H1 (cell line): ENCODE data around the gene TEF. TPM values are rescaled to one million over a fixed set of nuclear protein-coding genes. Genes with fewer than 3 reads are reported as not detected.

Experiments
- CTCF ChIA-PET: fragments of 300-600 bp; sonication (Branson Sonifier 250); formaldehyde crosslinking; loops from one replicate; lab custom pipeline; 2021; ENCODE audit not compliant: partially characterized antibody; lab: Charles Lee
- POLR2A ChIA-PET: fragments of 300-600 bp; sonication (Branson Sonifier 250); formaldehyde crosslinking; loops from one replicate; lab custom pipeline; 2021; ENCODE audit warnings: inconsistent platforms; ENCODE audit not compliant: partially characterized antibody; lab: Charles Lee
- DNase-seq, 2 experiments: peaks; one replicate each; pipeline versions ENCODE4 v3.0.0 to v3.0.0-alpha.2; 2010 to 2022; ENCODE audit warnings: low spot score in 2 of 2, low read depth in 1 of 2, mixed read lengths in 1 of 2
- FAIRE-seq: peaks from 2 replicates; lab custom pipeline; 2011; peaks lifted over from hg19 to GRCh38; lab: Jason Lieb, UNC
- H2AFZ ChIP-seq: 2 replicates; pipeline ENCODE4 v1.8.1; 2012; ENCODE audit warnings: low read length, inconsistent platforms
- H2AK5ac ChIP-seq: 2 replicates; pipeline ENCODE4 v1.6.1; 2013; ENCODE audit warnings: low read depth, low read length
- H2BK120ac ChIP-seq: replicated peaks from 2 replicates; pipeline ENCODE3; 2013; ENCODE audit warnings: low read depth, low read length, inconsistent platforms
- H2BK12ac ChIP-seq: 2 replicates; pipeline ENCODE4 v1.6.1; 2013; ENCODE audit warnings: low read depth, low read length
- H2BK15ac ChIP-seq: 2 replicates; pipeline ENCODE4 v1.6.1; 2013; ENCODE audit warnings: low read length
- H2BK20ac ChIP-seq: 2 replicates; pipeline ENCODE4 v1.6.1; 2013; ENCODE audit warnings: low read length
- H2BK5ac ChIP-seq: 2 replicates; pipeline ENCODE4 v1.6.1; 2013; ENCODE audit warnings: low read depth, low read length
- H3K14ac ChIP-seq: 2 replicates; pipeline ENCODE4 v1.6.1; 2013; ENCODE audit warnings: inconsistent platforms; ENCODE audit not compliant: insufficient read length
- H3K18ac ChIP-seq: 2 replicates; pipeline ENCODE4 v1.6.1; 2013; ENCODE audit warnings: low read length; ENCODE audit errors: extremely low read depth
- H3K23ac ChIP-seq: 2 replicates; pipeline ENCODE4 v1.6.1; 2013; ENCODE audit warnings: inconsistent platforms; ENCODE audit not compliant: insufficient read length
- H3K23me2 ChIP-seq: 2 replicates; pipeline ENCODE4 v1.6.1; 2013; ENCODE audit warnings: low read depth, low read length
- H3K27ac ChIP-seq: 2 replicates; pipeline ENCODE4 v1.6.1; 2011; ENCODE audit warnings: low read depth, low read length, inconsistent platforms
- H3K27me3 ChIP-seq, 4 experiments: replicated peaks in 1 of 4; 1 replicate in 1 of 4; 2 replicates in 3 of 4; pipeline versions ENCODE4 v1.6.1 to v1.8.1; 2011 to 2013; ENCODE audit warnings: low read length in 3 of 4, mild to moderate bottlenecking in 3 of 4, inconsistent platforms in 2 of 4, mixed read lengths in 2 of 4, moderate library complexity in 1 of 4; ENCODE audit not compliant: control insufficient read depth in 3 of 4, insufficient read depth in 3 of 4; ENCODE audit errors: extremely low read depth in 1 of 4
- H3K36me3 ChIP-seq, 4 experiments: 2 replicates each; pipeline versions ENCODE4 v1.6.1 to v1.8.1; 2011 to 2013; ENCODE audit warnings: mild to moderate bottlenecking in 4 of 4, low read length in 3 of 4, moderate library complexity in 2 of 4, control low read depth in 1 of 4, inconsistent platforms in 1 of 4; ENCODE audit not compliant: insufficient read depth in 4 of 4, control insufficient read depth in 2 of 4
- H3K4ac ChIP-seq: replicated peaks from 2 replicates; pipeline ENCODE3; 2013; ENCODE audit warnings: low read length, low read depth, mixed read lengths, inconsistent platforms; ENCODE audit not compliant: insufficient read length
- H3K4me1 ChIP-seq, 4 experiments: replicated peaks in 1 of 4; 1 replicate in 1 of 4; 2 replicates in 3 of 4; pipeline versions ENCODE4 v1.6.1 to v1.8.1; 2011 to 2013; ENCODE audit warnings: low read length in 3 of 4, inconsistent platforms in 2 of 4, mixed read lengths in 1 of 4; ENCODE audit not compliant: insufficient read depth in 4 of 4, control insufficient read depth in 3 of 4
- H3K4me2 ChIP-seq, 2 experiments: 2 replicates each; pipeline versions ENCODE4 v1.6.1 to v1.8.1; 2011 to 2013; ENCODE audit warnings: low read depth in 2 of 2, low read length in 2 of 2, control low read depth in 1 of 2, inconsistent platforms in 1 of 2, mild to moderate bottlenecking in 1 of 2; ENCODE audit not compliant: insufficient read depth in 1 of 2
- H3K4me3 ChIP-seq, 4 experiments: fragments of 200-600, 300-600 bp in 1 of 4; sonication (generic), shearing (Covaris generic), sonication (Bioruptor Twin) in 1 of 4; 2 replicates each; pipeline versions ENCODE4 v1.5.1 to v1.8.1; 2011 to 2016; ENCODE audit warnings: low read length in 4 of 4, low read depth in 3 of 4, control low read depth in 2 of 4, inconsistent platforms in 2 of 4, mild to moderate bottlenecking in 2 of 4, mixed read lengths in 1 of 4, moderate library complexity in 1 of 4; ENCODE audit not compliant: insufficient read depth in 2 of 4; ENCODE audit errors: extremely low read depth in 1 of 4
- H3K56ac ChIP-seq: replicated peaks from 2 replicates; pipeline ENCODE3; 2013; ENCODE audit warnings: low read depth, mild to moderate bottlenecking, mixed read lengths, low read length, inconsistent platforms; ENCODE audit not compliant: insufficient read length
- H3K79me1 ChIP-seq: 2 replicates; pipeline ENCODE4 v1.6.1; 2013; ENCODE audit warnings: low read depth, low read length, control low read depth
- H3K79me2 ChIP-seq, 2 experiments: 2 replicates each; pipeline versions ENCODE4 v1.6.1 to v1.8.1; 2012 to 2013; ENCODE audit warnings: low read length in 2 of 2, mild to moderate bottlenecking in 2 of 2, inconsistent platforms in 1 of 2; ENCODE audit not compliant: insufficient read depth in 2 of 2, control insufficient read depth in 1 of 2
- H3K9ac ChIP-seq, 4 experiments: replicated peaks in 1 of 4; 1 replicate in 1 of 4; 2 replicates in 3 of 4; pipeline versions ENCODE4 v1.6.1 to v1.8.1; 2011 to 2013; ENCODE audit warnings: low read depth in 3 of 4, low read length in 3 of 4, control low read depth in 2 of 4, mild to moderate bottlenecking in 2 of 4, moderate library complexity in 2 of 4, inconsistent platforms in 1 of 4; ENCODE audit errors: extremely low read depth in 1 of 4
- H3K9me3 ChIP-seq, 2 experiments: 2 replicates each; pipeline versions ENCODE4 v1.6.1 to v1.8.1; 2012 to 2013; ENCODE audit warnings: mild to moderate bottlenecking in 2 of 2, moderate library complexity in 2 of 2, control low read depth in 1 of 2, inconsistent platforms in 1 of 2, low read depth in 1 of 2, low read length in 1 of 2, mixed read lengths in 1 of 2; ENCODE audit not compliant: insufficient read depth in 2 of 2
- H4K20me1 ChIP-seq, 2 experiments: replicated peaks in 1 of 2; 2 replicates each; pipeline versions ENCODE3 to v1.8.1; 2011 to 2013; ENCODE audit warnings: inconsistent platforms in 2 of 2, low read length in 2 of 2, mild to moderate bottlenecking in 1 of 2; ENCODE audit not compliant: insufficient read depth in 2 of 2, control insufficient read depth in 1 of 2
- H4K5ac ChIP-seq: 2 replicates; pipeline ENCODE4 v1.6.1; 2013; ENCODE audit warnings: low read length, low read depth, mixed read lengths, inconsistent platforms; ENCODE audit not compliant: insufficient read length
- H4K8ac ChIP-seq: 2 replicates; pipeline ENCODE4 v1.8.0; 2013; ENCODE audit warnings: mild to moderate bottlenecking, moderate library complexity, low read length, inconsistent platforms; ENCODE audit not compliant: insufficient read depth; ENCODE audit errors: extremely low read depth
- H4K91ac ChIP-seq: replicated peaks from 2 replicates; pipeline ENCODE3; 2013; ENCODE audit warnings: low read length, mixed read lengths, inconsistent platforms; ENCODE audit not compliant: insufficient read length
- CHD2 ChIP-seq: IDR thresholded peaks from 2 replicates; pipeline ENCODE4 v1.6.1; 2012; ENCODE audit warnings: low read length, improper control_type of control experiment
- EGR1 ChIP-seq: IDR thresholded peaks from 2 replicates; pipeline ENCODE4 v1.6.1; 2011; ENCODE audit warnings: low read depth, low read length, borderline replicate concordance
- KDM4A ChIP-seq: IDR thresholded peaks from one replicate; pipeline ENCODE4 v1.7.1; 2012; ENCODE audit warnings: low read depth, mild to moderate bottlenecking, moderate library complexity, low read length, inconsistent platforms; ENCODE audit not compliant: severe bottlenecking
- POLR2AphosphoS5 ChIP-seq: IDR thresholded peaks from 2 replicates; pipeline ENCODE4 v1.6.1; 2011; ENCODE audit warnings: low read depth, low read length
- RFX5 ChIP-seq: IDR thresholded peaks from 2 replicates; pipeline ENCODE4 v1.6.1; 2011; ENCODE audit warnings: low read depth, low read length, improper control_type of control experiment, borderline replicate concordance
- RXRA ChIP-seq: IDR thresholded peaks from 2 replicates; pipeline ENCODE4 v1.6.1; 2011; ENCODE audit warnings: low read depth, mild to moderate bottlenecking, low read length, moderate library complexity; ENCODE audit not compliant: insufficient read depth
- USF2 ChIP-seq: IDR thresholded peaks from 2 replicates; pipeline ENCODE4 v1.6.1; 2011; ENCODE audit warnings: low read length, improper control_type of control experiment
- WGBS, 2 experiments: shearing (Covaris generic) in 1 of 2; methylation state at CpG; one replicate each; pipeline versions ENCODE4 v1.1.6 to v1.1.7; 2013 to 2015; ENCODE audit warnings: low lambda C conversion rate in 2 of 2, mixed read lengths in 2 of 2, inconsistent platforms in 1 of 2, low coverage in 1 of 2, missing lambda C conversion rate in 1 of 2; ENCODE audit not compliant: insufficient replicate concordance in 2 of 2, insufficient coverage in 1 of 2, insufficient read length in 1 of 2; ENCODE audit errors: extremely low coverage in 1 of 2, missing lambda C conversion rate in 1 of 2; 5-methylcytosine and 5-hydroxymethylcytosine counted together
- long read RNA-seq, 2 experiments: library from RNA in 1 of 2; library from capped mRNA in 1 of 2; stranded (forward); transcript quantifications; one replicate each; pipeline ENCODE4 v2.0.0, GENCODE V29; 2021; ENCODE audit warnings: inconsistent platforms in 1 of 2
- polyA minus RNA-seq, 3 experiments: library from RNA; depleted of rRNA, polyadenylated mRNA; stranded (reverse); fragments of >200 nt; gene quantifications; 1 replicate in 2 of 3; 2 replicates in 1 of 3; pipeline ENCODE4 v1.2.3, GENCODE V29; 2011
- polyA plus RNA-seq, 7 experiments: library from polyadenylated mRNA; depleted of rRNA in 3 of 7; stranded (reverse) in 5 of 7; unstranded in 2 of 7; fragments of >200 nt in 5 of 7; fragments of 200-250 nt in 2 of 7; gene quantifications; 1 replicate in 5 of 7; 2 replicates in 1 of 7; 4 replicates in 1 of 7; pipeline versions ENCODE4 v1.2.1 to v1.2.3, GENCODE V29; 2011 to 2013; ENCODE audit warnings: missing spikeins in 2 of 7, mixed read lengths in 2 of 7
- total RNA-seq: library from RNA; stranded (reverse); fragmentation: NEBNext Ultra II Directional; extraction: Animal tissue kit (Norgen Biotek cat#: 25700); gene quantifications from 2 replicates; pipeline ENCODE4 v1.2.1, GENCODE V29; 2021

Gene TEF
- 7.4 and 8.9 TPM in 2 replicates for total RNA-seq
- polyA plus RNA-seq (2011; rRNA removed), result 9.0 and 14.3 TPM in 2 replicates
- polyA plus RNA-seq (2011; cell fraction: cytosol; rRNA removed), result 15.4 TPM
- polyA plus RNA-seq (2011; cell fraction: nucleus; rRNA removed), result 16.9 TPM
- polyA plus RNA-seq (2012, experiment 1 of 2), result 4.2 to 9.7 TPM (median 7.2 TPM) in 4 replicates
- 6.6 TPM for polyA plus RNA-seq (2012, experiment 2 of 2)
- 3.7 TPM for polyA plus RNA-seq (2013, experiment 1 of 2)
- 2.6 TPM for polyA plus RNA-seq (2013, experiment 2 of 2)
- 22.9 and 32.1 TPM in 2 replicates for polyA minus RNA-seq (2011; rRNA and poly(A)+ RNA removed)
- polyA minus RNA-seq (2011; cell fraction: cytosol; rRNA and poly(A)+ RNA removed), result 7.9 TPM
- polyA minus RNA-seq (2011; cell fraction: nucleus; rRNA and poly(A)+ RNA removed), result 5.2 TPM
- long read RNA-seq, experiment 1, full-length matches to known transcripts, result 3 of 6 reads
- long read RNA-seq, experiment 1, partial matches to known transcripts, result 3 of 6 reads
- long read RNA-seq, experiment 1, other reads (novel, unspliced or antisense), result 0 of 6 reads
- long read RNA-seq, experiment 2, partial matches to known transcripts, result 0 of 1 reads
- long read RNA-seq, experiment 2, other reads (novel, unspliced or antisense), result 1 of 1 reads

GRCh38 chr22:41381329-41382097 is at the start of gene TEF:
TEF (plus strand) TSS chr22:41381942; CDS start chr22:41382045, 103 bp downstream.
- Histone ChIP-seq H3K4ac (peak within 1 kb of the TSS; percentile 61), H3K9ac (peak within 1 kb of the TSS; percentile 80 to 94 (median 86)), H3K79me1 (no peaks in the 10 kb centered on the region; the same call in 1 of the 2 replicates), H3K56ac (no peak within 1 kb of the TSS), H2BK5ac (peak within 1 kb of the TSS; percentile 90), H3K4me2 (peak within 1 kb of the TSS; percentile 92 to 100), H3K23ac (no peak within 1 kb of the TSS), H2BK20ac (no peak within 1 kb of the TSS), H4K5ac (peak within 1 kb of the TSS; percentile 68), H3K9me3 (no peaks in the 10 kb centered on the region), H3K14ac (no peak within 1 kb of the TSS), H2BK120ac (peak within 1 kb of the TSS; percentile 11), H3K27me3 (no peaks in the 10 kb centered on the region; a peak in 1 of 7 replicates), H2AFZ (no peak within 1 kb of the TSS), H4K20me1 (peaks cover 0 to 3% of the 10 kb centered on the region in 2 experiments), H2BK12ac (peak within 1 kb of the TSS; percentile 94; the same call in 1 of the 2 replicates), H3K79me2 (no peaks in the 10 kb centered on the region; a peak in 1 of 4 replicates), H4K91ac (peak within 1 kb of the TSS; percentile 27), H3K4me3 (peak within 1 kb of the TSS; percentile 66 to 79 (median 69)), H3K23me2 (peaks cover 9% of the 10 kb centered on the region), H3K27ac (peak within 1 kb of the TSS; percentile 96), H4K8ac (peak within 1 kb of the TSS; percentile 98), H3K4me1 (peaks cover 2 to 10% (median 5%) of the 10 kb centered on the region in 4 experiments), H2BK15ac (no peak within 1 kb of the TSS), H2AK5ac (peak within 1 kb of the TSS; percentile 41; the same call in 1 of the 2 replicates), H3K36me3 (no peaks in the 10 kb centered on the region), H3K18ac (peak within 1 kb of the TSS; percentile 89)
- POLR2A ChIA-PET, result interaction anchor here (0.6 to 7.5 kb wide), 39 partner anchors 12 to 322 kb away, joined by 3 to 129 read pairs (median 4); partner anchors contain the start of genes ACO2, DESI1, PHF5A and PMM1
- CTCF ChIA-PET, result interaction anchor here (0.6 to 1.7 kb wide), 5 partner anchors 61 to 142 kb away, joined by 3 to 6 read pairs (median 3); no protein-coding TSS in a partner anchor
- peak; percentile 97 to 98 for DNase-seq
- WGBS, 2 experiments, result 1% methylated on average over 41 of the region's 84 CpGs; no CpG with 5 or more reads in 1 of the 2 experiments
- peak; percentile 81 for FAIRE-seq
- TF ChIP-seq RXRA (no peak), USF2 (peak; percentile 87), EGR1 (peak; percentile 5; the same call in 1 of the 2 replicates), CHD2 (peak; percentile 25; the same call in 1 of the 2 replicates), RFX5 (no peak), KDM4A (peak; percentile 44), POLR2AphosphoS5 (0 out of 2 replicates have a peak, but pooled peaks have one; percentile 42)
